B cell (primary cell): ENCODE measurements around the gene BCL2. TPM values are rescaled to one million over a fixed set of nuclear protein-coding genes. Genes with fewer than 3 reads are reported as not detected.

Experiments used
- ATAC-seq: fragments of 200-7000 bp; cut with Tn5 transposase; one replicate; pipeline ENCODE4 v1.10.0; 2021; ENCODE audit warnings: low read depth, mild to moderate bottlenecking, moderate number of reproducible peaks, moderate library complexity
- CTCF ChIA-PET: fragments of 350-600 bp; sonication (Branson Sonifier 250); formaldehyde crosslinking; loops from one replicate; lab custom pipeline; 2021; ENCODE audit warnings: antibody characterized with exemption, inconsistent platforms; lab: Charles Lee
- POLR2A ChIA-PET: fragments of 350-600 bp; sonication (Branson Sonifier 250); formaldehyde crosslinking; loops from one replicate; lab custom pipeline; 2021; ENCODE audit warnings: antibody characterized with exemption; lab: Charles Lee
- DNase-seq: peaks from one replicate; pipeline ENCODE4 v3.0.0; 2013
- H2AFZ ChIP-seq: 2 replicates; pipeline ENCODE4 v1.6.1; 2012; ENCODE audit warnings: mild to moderate bottlenecking, low read depth, low read length; ENCODE audit not compliant: insufficient read depth, poor library complexity, severe bottlenecking
- H3K27ac ChIP-seq, 2 donors: 1 replicate in 1 of 2; 2 replicates in 1 of 2; pipeline ENCODE4 v1.5.1; 2012 to 2013; ENCODE audit warnings: low read length in 2 of 2, mild to moderate bottlenecking in 2 of 2, moderate library complexity in 1 of 2
- H3K27me3 ChIP-seq, 4 experiments: fragments of 200-600 bp in 1 of 4; sonication (generic) in 1 of 4; replicated peaks in 1 of 4; 1 replicate in 2 of 4; 2 replicates in 2 of 4; pipeline versions ENCODE4 v1.6.1 to v1.7.0; 2013 to 2016; ENCODE audit warnings: low read length in 3 of 4, mild to moderate bottlenecking in 2 of 4, mixed read lengths in 1 of 4, moderate library complexity in 1 of 4; ENCODE audit not compliant: insufficient read depth in 4 of 4, control insufficient read depth in 3 of 4; ENCODE audit errors: control extremely low read depth in 1 of 4
- H3K36me3 ChIP-seq, 2 experiments: replicated peaks in 1 of 2; 1 replicate in 1 of 2; 2 replicates in 1 of 2; pipeline versions ENCODE4 v1.6.1 to v1.7.1; 2013; ENCODE audit warnings: low read length in 1 of 2; ENCODE audit not compliant: insufficient read depth in 2 of 2, control insufficient read depth in 1 of 2; ENCODE audit errors: control extremely low read depth in 1 of 2, extremely low read depth in 1 of 2
- H3K4me1 ChIP-seq, 2 donors: fragments of 200-600 bp in 1 of 2; sonication (generic) in 1 of 2; 1 replicate in 1 of 2; 2 replicates in 1 of 2; pipeline versions ENCODE4 v1.5.1 to v1.6.1; 2013 to 2017; ENCODE audit warnings: low read length in 2 of 2; ENCODE audit not compliant: control insufficient read depth in 2 of 2, insufficient read depth in 2 of 2
- H3K4me2 ChIP-seq: replicated peaks from 2 replicates; pipeline ENCODE3; 2012; ENCODE audit warnings: mild to moderate bottlenecking, low read depth, low read length; ENCODE audit not compliant: poor library complexity, severe bottlenecking
- H3K4me3 ChIP-seq, 5 experiments: fragments of 200-600 bp in 1 of 5; sonication (generic) in 1 of 5; 1 replicate in 3 of 5; 2 replicates in 2 of 5; pipeline versions ENCODE4 v1.5.1 to v1.7.0; 2011 to 2016; ENCODE audit warnings: low read length in 4 of 5, mild to moderate bottlenecking in 4 of 5, low read depth in 2 of 5, control low read depth in 1 of 5, moderate library complexity in 1 of 5; ENCODE audit not compliant: insufficient read depth in 1 of 5; ENCODE audit errors: control extremely low read depth in 1 of 5, extremely low read depth in 1 of 5
- H3K79me2 ChIP-seq: fragments of 200-600 bp; sonication (generic); one replicate; pipeline ENCODE4 v1.6.0; 2016; ENCODE audit warnings: low read length; ENCODE audit not compliant: control insufficient read depth, insufficient read depth
- H3K9ac ChIP-seq: fragments of 200-600 bp; sonication (generic); 2 replicates; pipeline ENCODE4 v1.6.1; 2017; ENCODE audit warnings: mild to moderate bottlenecking, low read length, moderate library complexity
- H3K9me3 ChIP-seq, 3 donors: one replicate each; pipeline versions ENCODE4 v1.6.1 to v1.7.1; 2013; ENCODE audit warnings: low read length in 2 of 3; ENCODE audit not compliant: control insufficient read depth in 2 of 3, insufficient read depth in 1 of 3; ENCODE audit errors: control extremely low read depth in 1 of 3
- H4K20me1 ChIP-seq: 2 replicates; pipeline ENCODE4 v1.6.0; 2012; ENCODE audit warnings: mild to moderate bottlenecking, low read length; ENCODE audit not compliant: insufficient read depth, control insufficient read depth, poor library complexity, severe bottlenecking
- H3K27ac Mint-ChIP-seq: one replicate; pipeline ENCODE4 v1.8.0; 2021; ENCODE audit warnings: mixed read lengths
- H3K27me3 Mint-ChIP-seq: one replicate; pipeline ENCODE4 v1.8.0; 2021; ENCODE audit warnings: mixed read lengths
- H3K4me1 Mint-ChIP-seq: one replicate; pipeline ENCODE4 v1.8.0; 2021; ENCODE audit warnings: mixed read lengths
- H3K4me3 Mint-ChIP-seq: one replicate; pipeline ENCODE4 v1.8.0; 2021; ENCODE audit warnings: mixed read lengths
- H3K9me3 Mint-ChIP-seq: one replicate; pipeline ENCODE4 v1.8.0; 2022; ENCODE audit warnings: mixed read lengths; ENCODE audit not compliant: insufficient read depth
- EZH2 ChIP-seq: IDR thresholded peaks from 2 replicates; pipeline ENCODE4 v1.6.1; 2012; ENCODE audit warnings: borderline replicate concordance, low read depth, mild to moderate bottlenecking, moderate library complexity, low read length; ENCODE audit not compliant: insufficient read depth, poor library complexity, severe bottlenecking
- WGBS: methylation state at CpG from one replicate; pipeline ENCODE4 v1.1.5; 2013; ENCODE audit warnings: missing lambda C conversion rate; ENCODE audit not compliant: insufficient coverage; 5-methylcytosine and 5-hydroxymethylcytosine counted together
- intact Hi-C: fragments of 100-400 bp; cut with micrococcal nuclease; formaldehyde crosslinking; loops from one replicate; pipeline ENCODE4 v1.10.0; 2022
- polyA plus RNA-seq: library from polyadenylated mRNA; depleted of rRNA; stranded (reverse); fragments of >200 nt; gene quantifications from 2 replicates; pipeline ENCODE4 v1.2.3, GENCODE V29; 2012
- total RNA-seq, 2 donors: library from RNA; stranded (reverse); fragments of 120-200 nt in 1 of 2; gene quantifications; 1 replicate in 1 of 2; 2 replicates in 1 of 2; pipeline versions ENCODE4 v1.2.3 to v1.2.4, GENCODE V29; 2013 to 2022
- TF ChIP-seq, protein P1 (sequence below): fragments of 200-600 bp; IDR thresholded peaks from one replicate; pipeline ENCODE4 v1.8.0; 2022; ENCODE audit warnings: antibody characterized with exemption, mild to moderate bottlenecking

Gene BCL2
- total and polyA plus RNA-seq, 2 donors (not counting 1 experiment from before 2014, with no cell fraction given) = 27.6 to 144 TPM

DNA sequence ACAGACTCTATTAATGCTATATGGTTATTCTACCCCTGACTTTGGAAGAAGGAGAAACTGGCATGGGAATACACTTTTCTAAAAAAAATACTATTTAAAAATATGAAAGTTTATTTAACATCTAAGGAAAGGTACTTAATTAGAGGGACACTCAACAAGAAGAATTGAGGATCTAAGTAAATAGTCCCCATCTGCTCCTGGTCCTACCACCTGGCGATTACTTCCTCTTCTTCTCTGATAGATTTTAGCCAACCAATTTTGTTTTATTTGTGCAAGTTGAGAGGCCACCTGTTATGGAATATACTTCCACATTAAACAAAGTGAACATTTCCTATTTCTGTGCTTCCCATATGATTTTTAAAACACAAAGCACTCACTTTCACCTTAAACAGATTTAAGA is 111.7 kb downstream of the BCL2 start:
- H3K36me3 ChIP-seq = peaks cover 0 to 2% of the 10 kb centered on the region in 2 experiments
- no peaks in the 10 kb centered on the region for H3K27me3 Mint-ChIP-seq
- H3K9me3 Mint-ChIP-seq = no peaks in the 10 kb centered on the region
- peak overlapping the region; percentile 39 for H3K27ac Mint-ChIP-seq
- H3K27ac ChIP-seq = no peak overlapping the region
- ChIA-PET POLR2A (no interaction called here), CTCF (interaction anchor here (0.7 to 5.3 kb wide), 4 partner anchors 50 to 116 kb away, joined by 3 to 27 read pairs (median 5); partner anchors contain the start of gene BCL2)
- intact Hi-C loops = loop anchor here (1.0 to 5.0 kb wide), 4 partner anchors 34 to 109 kb away; partner anchors contain the start of gene BCL2
- no peak overlapping the region for H3K4me3 ChIP-seq
- peaks cover 18% of the 10 kb centered on the region for H4K20me1 ChIP-seq
- peak; percentile 32 for ATAC-seq
- no peaks in the 10 kb centered on the region for H3K9me3 ChIP-seq
- peaks cover 58% of the 10 kb centered on the region in 2 donors for H3K4me1 ChIP-seq
- peaks cover 96% of the 10 kb centered on the region for H3K79me2 ChIP-seq
- H3K27me3 ChIP-seq = no peaks in the 10 kb centered on the region
- H3K4me2 ChIP-seq = peak overlapping the region; percentile 58
- TF ChIP-seq, protein P1, sequence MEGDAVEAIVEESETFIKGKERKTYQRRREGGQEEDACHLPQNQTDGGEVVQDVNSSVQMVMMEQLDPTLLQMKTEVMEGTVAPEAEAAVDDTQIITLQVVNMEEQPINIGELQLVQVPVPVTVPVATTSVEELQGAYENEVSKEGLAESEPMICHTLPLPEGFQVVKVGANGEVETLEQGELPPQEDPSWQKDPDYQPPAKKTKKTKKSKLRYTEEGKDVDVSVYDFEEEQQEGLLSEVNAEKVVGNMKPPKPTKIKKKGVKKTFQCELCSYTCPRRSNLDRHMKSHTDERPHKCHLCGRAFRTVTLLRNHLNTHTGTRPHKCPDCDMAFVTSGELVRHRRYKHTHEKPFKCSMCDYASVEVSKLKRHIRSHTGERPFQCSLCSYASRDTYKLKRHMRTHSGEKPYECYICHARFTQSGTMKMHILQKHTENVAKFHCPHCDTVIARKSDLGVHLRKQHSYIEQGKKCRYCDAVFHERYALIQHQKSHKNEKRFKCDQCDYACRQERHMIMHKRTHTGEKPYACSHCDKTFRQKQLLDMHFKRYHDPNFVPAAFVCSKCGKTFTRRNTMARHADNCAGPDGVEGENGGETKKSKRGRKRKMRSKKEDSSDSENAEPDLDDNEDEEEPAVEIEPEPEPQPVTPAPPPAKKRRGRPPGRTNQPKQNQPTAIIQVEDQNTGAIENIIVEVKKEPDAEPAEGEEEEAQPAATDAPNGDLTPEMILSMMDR = no peak
- TF ChIP-seq EZH2 = no peak
- H2AFZ ChIP-seq = no peak overlapping the region
- peak; percentile 54 for DNase-seq
- no peak overlapping the region for H3K9ac ChIP-seq
- H3K4me1 Mint-ChIP-seq = peaks cover 77% of the 10 kb centered on the region
- 0% methylated on average over 1 of the region's 1 CpG for WGBS
- H3K4me3 Mint-ChIP-seq = peak overlapping the region; percentile 35

DNA sequence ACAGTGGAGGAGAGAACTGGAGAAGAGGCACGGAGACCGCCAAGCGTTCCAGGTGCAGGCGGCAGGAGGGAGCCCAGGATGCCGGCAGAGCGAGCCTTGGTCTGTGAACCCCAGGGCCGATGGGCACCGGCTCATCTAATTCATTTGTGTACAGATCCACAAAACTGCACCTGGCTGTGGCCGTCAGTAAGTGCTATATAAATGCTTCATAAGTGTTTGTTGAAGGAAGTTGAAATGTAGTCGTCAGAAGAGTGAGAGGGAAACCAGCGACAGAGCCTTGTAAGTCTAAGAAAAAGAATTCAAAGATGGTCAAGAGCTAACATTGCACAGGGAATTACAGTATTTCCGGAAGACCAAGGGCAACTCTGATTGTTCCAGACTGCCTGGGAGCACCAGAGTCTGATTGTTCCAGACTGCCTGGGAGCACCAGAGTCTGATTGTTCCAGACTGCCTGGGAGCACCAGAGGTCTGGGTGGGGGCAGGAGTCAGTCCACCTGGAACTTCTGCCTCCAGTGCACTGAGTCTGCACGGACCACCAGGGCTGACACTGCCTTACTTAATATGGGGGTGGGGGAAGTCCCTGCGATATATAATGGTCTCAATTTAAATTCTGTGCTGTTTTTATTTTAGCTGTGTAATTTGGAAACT is 112.3 kb downstream of the BCL2 start:
- POLR2A ChIA-PET = no interaction called here
- 51% methylated on average over 13 of the region's 14 CpGs for WGBS
- intact Hi-C loops = loop anchor here (1.0 to 5.0 kb wide), 4 partner anchors 35 to 110 kb away; partner anchors contain the start of gene BCL2

More for the DNA sequence above, 112.3 kb downstream of the BCL2 start:
- Histone ChIP-seq H3K27me3 (no peaks in the 10 kb centered on the region), H3K36me3 (peaks cover 0 to 1% of the 10 kb centered on the region in 2 experiments), H3K79me2 (peaks cover 96% of the 10 kb centered on the region), H3K27ac (peak overlapping the region; percentile 26 to 52), H3K9ac (peak overlapping the region; percentile 13), H3K4me1 (peaks cover 57 to 58% of the 10 kb centered on the region in 2 donors), H3K9me3 (no peaks in the 10 kb centered on the region), H3K4me3 (peak overlapping the region in 2 of 5 experiments; percentile 15 to 31), H3K4me2 (peak overlapping the region; percentile 58), H2AFZ (peak overlapping the region; percentile 25), H4K20me1 (peaks cover 18% of the 10 kb centered on the region)
- no peaks in the 10 kb centered on the region for H3K27me3 Mint-ChIP-seq
- H3K27ac Mint-ChIP-seq = peak overlapping the region; percentile 79
- peak; percentile 44 for DNase-seq
- CTCF ChIA-PET = interaction anchor here (0.7 to 5.3 kb wide), 4 partner anchors 49 to 117 kb away, joined by 3 to 27 read pairs (median 5); partner anchors contain the start of gene BCL2
- TF ChIP-seq, protein P1 = no peak
- TF ChIP-seq EZH2 = no peak
- H3K9me3 Mint-ChIP-seq = no peaks in the 10 kb centered on the region
- peaks cover 80% of the 10 kb centered on the region for H3K4me1 Mint-ChIP-seq
- peak; percentile 55 for ATAC-seq
- H3K4me3 Mint-ChIP-seq = peak overlapping the region; percentile 75
